T-helper 22 cell (primary cell): Measurements from ENCODE around the gene SENP6.
"Not testable (repeated sequence)": the region's sequence is repeated elsewhere in the genome, so short reads cannot be mapped to it uniquely, and the experiment has no call there.

Experiments
- DNase-seq: peaks from one replicate; pipeline ENCODE4 v3.0.0-alpha.2; 2020; ENCODE audit warnings: low read depth

The SENP6 gene

GRCh38 chr6:75608304-75608703, 6.6 kb downstream of the SENP6 start:
- DNase-seq = no peak

- DNase-seq = no peak
These were observed 7.4 kb downstream of the SENP6 start for GRCh38 chr6:75608956-75609533.

GRCh38 chr6:75609639-75610590, 8.2 kb downstream of the SENP6 start:
- DNase-seq = no peak

GRCh38 chr6:75611011-75611701, 9.5 kb downstream of the SENP6 start:
- DNase-seq = no peak

GRCh38 chr6:75611702-75612375, 10.2 kb downstream of the SENP6 start:
- DNase-seq = no peak

GRCh38 chr6:75612434-75612833, 10.8 kb downstream of the SENP6 start:
- DNase-seq = no peak

GRCh38 chr6:75613056-75613501, 11.4 kb downstream of the SENP6 start:
- no peak for DNase-seq

- no peak for DNase-seq
These were observed 16.8 kb downstream of the SENP6 start for GRCh38 chr6:75618437-75618836.

- no peak for DNase-seq
These were observed 17.7 kb downstream of the SENP6 start for GRCh38 chr6:75619230-75619899.

GRCh38 chr6:75620381-75621304, 19.0 kb downstream of the SENP6 start:
- no peak for DNase-seq

GRCh38 chr6:75621846-75622245, 20.2 kb downstream of the SENP6 start:
- DNase-seq = no peak

- DNase-seq = no peak
These were observed 21.8 kb downstream of the SENP6 start for GRCh38 chr6:75623491-75623890.

- DNase-seq = no peak
These were observed 22.7 kb downstream of the SENP6 start for GRCh38 chr6:75624335-75624734.

- DNase-seq = no peak
These were observed 23.3 kb downstream of the SENP6 start for GRCh38 chr6:75624988-75625387.

GRCh38 chr6:75626561-75626960, 24.9 kb downstream of the SENP6 start:
- no peak for DNase-seq

GRCh38 chr6:75627708-75628107, 26.0 kb downstream of the SENP6 start:
- DNase-seq = not testable (repeated sequence)

- no peak for DNase-seq
These were observed 30.4 kb downstream of the SENP6 start for GRCh38 chr6:75631859-75632635.

- no peak for DNase-seq
These were observed 31.4 kb downstream of the SENP6 start for GRCh38 chr6:75633045-75633444.

GRCh38 chr6:75642311-75642710, 40.6 kb downstream of the SENP6 start:
- no peak for DNase-seq

GRCh38 chr6:75643173-75643572, 41.5 kb downstream of the SENP6 start:
- DNase-seq = no peak
